Uterus (tissue), 4 donors: ENCODE data around the gene CDC42BPA. TPM values are rescaled to one million over a fixed set of nuclear protein-coding genes. Genes with fewer than 3 reads are reported as not detected.

Experiments used
- DNase-seq, 2 donors: peaks; one replicate each; pipeline ENCODE4 v3.0.0-alpha.2; 2019 to 2020
- H3K27ac ChIP-seq, 2 donors: fragments of 200-600 bp; sonication (generic); 1 replicate in 1 of 2; 2 replicates in 1 of 2; pipeline ENCODE4 v1.5.1; 2016 to 2018
- H3K27me3 ChIP-seq, 2 donors: fragments of 200-600 bp; sonication (generic); one replicate each; pipeline ENCODE4 v1.5.1; 2018 to 2019; ENCODE audit warnings: control low read depth in 1 of 2
- H3K36me3 ChIP-seq, 2 donors: fragments of 200-600 bp; sonication (generic); one replicate each; pipeline ENCODE4 v1.5.1; 2019; ENCODE audit warnings: control low read depth in 1 of 2
- H3K4me1 ChIP-seq, 2 donors: fragments of 200-600 bp; sonication (generic); one replicate each; pipeline ENCODE4 v1.5.1; 2018 to 2019; ENCODE audit warnings: control low read depth in 1 of 2
- H3K4me3 ChIP-seq, 2 donors: fragments of 200-600 bp; sonication (generic); 1 replicate in 1 of 2; 2 replicates in 1 of 2; pipeline ENCODE4 v1.5.1; 2018 to 2019; ENCODE audit warnings: mild to moderate bottlenecking in 1 of 2
- H3K9me3 ChIP-seq, 2 donors: fragments of 200-600 bp; sonication (generic); one replicate each; pipeline ENCODE4 v1.5.1; 2019; ENCODE audit warnings: control low read depth in 1 of 2
- CTCF ChIP-seq, 4 experiments: fragments of 200-600 bp in 2 of 4; fragments of 450-650 bp in 2 of 4; sonication (generic) in 2 of 4; IDR thresholded peaks; one replicate each; pipeline ENCODE4 v1.5.1; 2016 to 2019; ENCODE audit warnings: antibody characterized with exemption in 4 of 4, mild to moderate bottlenecking in 2 of 4, moderate library complexity in 1 of 4
- POLR2A ChIP-seq, 2 donors: fragments of 450-650 bp; IDR thresholded peaks; one replicate each; pipeline ENCODE4 v1.6.1; 2016; ENCODE audit warnings: antibody characterized with exemption in 2 of 2, mild to moderate bottlenecking in 1 of 2, moderate library complexity in 1 of 2
- intact Hi-C: fragments of 100-400 bp; cut with DNase I; formaldehyde crosslinking; loops from one replicate; pipeline ENCODE4 v1.15.1; 2023; ENCODE audit warnings: low total_unique reads
- total RNA-seq, 4 donors: library from RNA; depleted of rRNA in 3 of 4; stranded (reverse); fragments of >200 nt in 3 of 4; gene quantifications; one replicate each; pipeline versions ENCODE4 v1.1.0 to v1.2.4, GENCODE V29; 2014 to 2023
- donor health status: DM: yes; HTN: yes; CAD: no.

Gene CDC42BPA
- 100 to 1,000 TPM in 1 of 4 donors, 10 to 100 TPM in 3; 32.9 to 116 (median 55.2) TPM for total RNA-seq

- Histone ChIP-seq H3K36me3 (no peaks in the 10 kb centered on the region), H3K27me3 (no peaks in the 10 kb centered on the region), H3K4me1 (no peaks in the 10 kb centered on the region), H3K27ac (peak within 1 kb of the TSS; percentile 97), H3K9me3 (no peaks in the 10 kb centered on the region), H3K4me3 (peak within 1 kb of the TSS; percentile 64 to 72)
- TF ChIP-seq CTCF (IDR thresholded peaks at IDR 0.05) (no peak), POLR2A (IDR thresholded peaks at IDR 0.05) (peak in 1 of 2 donors; percentile 51)
- intact Hi-C loops, result no loop called here
- peak; percentile 78 to 83 for DNase-seq
These were observed at the start of gene CDC42BPA for GRCh38 chr1:227318016-227318852. CDC42BPA (minus strand) TSS chr1:227318492; CDS start chr1:227317182, 1,310 bp downstream.

GRCh38 chr1:227368009-227368408 lies 49.7 kb upstream of the CDC42BPA start:
- no peak for DNase-seq
- TF ChIP-seq CTCF (IDR thresholded peaks at IDR 0.05) (no peak), POLR2A (IDR thresholded peaks at IDR 0.05) (no peak)
- intact Hi-C loops, result no loop called here
- H3K27ac ChIP-seq, result no peak overlapping the region
- H3K4me1 ChIP-seq, result no peaks in the 10 kb centered on the region
- H3K9me3 ChIP-seq, result no peaks in the 10 kb centered on the region
- H3K4me3 ChIP-seq, result no peak overlapping the region
- H3K36me3 ChIP-seq, result no peaks in the 10 kb centered on the region
- H3K27me3 ChIP-seq, result no peaks in the 10 kb centered on the region

- TF ChIP-seq POLR2A (IDR thresholded peaks at IDR 0.05) (no peak), CTCF (IDR thresholded peaks at IDR 0.05) (no peak)
- intact Hi-C loops, result no loop called here
- no peaks in the 10 kb centered on the region for H3K4me1 ChIP-seq
- no peak overlapping the region for H3K4me3 ChIP-seq
- no peaks in the 10 kb centered on the region for H3K36me3 ChIP-seq
- no peaks in the 10 kb centered on the region for H3K9me3 ChIP-seq
- DNase-seq, result no peak
- no peak overlapping the region for H3K27ac ChIP-seq
- H3K27me3 ChIP-seq, result no peaks in the 10 kb centered on the region
These were observed 47.5 kb upstream of the CDC42BPA start for GRCh38 chr1:227365473-227366431.

- Histone ChIP-seq H3K4me3 (no peak overlapping the region), H3K9me3 (no peaks in the 10 kb centered on the region), H3K36me3 (no peaks in the 10 kb centered on the region), H3K27ac (no peak overlapping the region), H3K4me1 (no peaks in the 10 kb centered on the region), H3K27me3 (no peaks in the 10 kb centered on the region)
- TF ChIP-seq CTCF (IDR thresholded peaks at IDR 0.05), result no peak
- no peak for TF ChIP-seq POLR2A (IDR thresholded peaks at IDR 0.05)
- intact Hi-C loops, result no loop called here
- no peak for DNase-seq
These were observed 46.4 kb upstream of the CDC42BPA start for GRCh38 chr1:227364657-227365056.
